ENCODE measurements around the gene YJU2. TPM values are rescaled to one million over a fixed set of nuclear protein-coding genes. Genes with fewer than 3 reads are reported as not detected.

YJU2 gene
- polyA plus RNA-seq, 1 of the 3 experiments (the other 2 are of a cell fraction) = 29.0 TPM

GRCh38 chr19:4301590-4302242 is 54.8 kb downstream of the YJU2 start:
- ChIA-PET CTCF (interaction anchor here (0.7 to 1.8 kb wide), 3 partner anchors 44 to 68 kb away, joined by 3 to 4 read pairs (median 3); no protein-coding TSS in a partner anchor), POLR2A (interaction anchor here (0.8 kb wide), 1 partner anchor 10 kb away, joined by 3 read pairs; no protein-coding TSS in a partner anchor)
- H2AFZ ChIP-seq (ENCODE audit: low read depth) = no peak overlapping the region
- no peaks in the 10 kb centered on the region for H3K9me2 ChIP-seq
- peak overlapping the region in 1 of 2 experiments; percentile 72; a peak in 2 of 4 replicates for H3K27ac ChIP-seq (ENCODE audit: low read depth in 2 of 2, low read length in 1 of 2)
- H4K20me1 ChIP-seq (ENCODE audit: insufficient read depth) = no peaks in the 10 kb centered on the region
- no peaks in the 10 kb centered on the region for H3K36me3 ChIP-seq (replicated peaks in 1 of 2; ENCODE audit: control insufficient read depth in 1 of 2, insufficient read depth in 2 of 2, low read length in 1 of 2)
- DNase-seq = no peak
- H3F3A ChIP-seq (replicated peaks; ENCODE audit: insufficient read depth) = no peaks in the 10 kb centered on the region
- H3K9ac ChIP-seq = no peak overlapping the region
- no peaks in the 10 kb centered on the region for H3K79me2 ChIP-seq (ENCODE audit: insufficient read depth)
- H3K9me3 ChIP-seq = no peaks in the 10 kb centered on the region
- WGBS (ENCODE audit: low lambda C conversion rate) = 67% methylated on average over 13 of the region's 13 CpGs
- no peak for TF ChIP-seq EP300 (IDR thresholded peaks at IDR 0.05; ENCODE audit: borderline replicate concordance in 1 of 2, low read depth in 1 of 2, low read length in 1 of 2)
- no peak for TF ChIP-seq RXRA (IDR thresholded peaks at IDR 0.05; ENCODE audit: borderline replicate concordance, low read depth)
- TF ChIP-seq MEF2A (IDR thresholded peaks at IDR 0.05; ENCODE audit: borderline replicate concordance, low read depth) = no peak
- no peak; the same call in 1 of the 2 replicates for TF ChIP-seq RCOR1 (IDR thresholded peaks at IDR 0.05; ENCODE audit: low read length)
- no peak for TF ChIP-seq USF2 (IDR thresholded peaks at IDR 0.05; ENCODE audit: borderline replicate concordance, low read depth, low read length)
- TF ChIP-seq FOSL2 (IDR thresholded peaks at IDR 0.05; ENCODE audit: borderline replicate concordance, low read depth) = no peak
- no peak for TF ChIP-seq GABPA (IDR thresholded peaks at IDR 0.05; ENCODE audit: low read depth)
- no peak for TF ChIP-seq RFX5 (IDR thresholded peaks at IDR 0.05; ENCODE audit: low read length)
- no peak for TF ChIP-seq IRF3 (IDR thresholded peaks at IDR 0.05; ENCODE audit: low read depth, low read length)
- no peak for TF ChIP-seq TAF1 (IDR thresholded peaks at IDR 0.05; ENCODE audit: borderline replicate concordance, low read depth, low read length)
- no peak for TF ChIP-seq FOXM1 (IDR thresholded peaks at IDR 0.05; ENCODE audit: low read depth)
- TF ChIP-seq REST (IDR thresholded peaks at IDR 0.05; ENCODE audit: low read depth, low read length) = no peak
- TF ChIP-seq YY1 (IDR thresholded peaks at IDR 0.05; ENCODE audit: low read depth) = no peak
- no peak for TF ChIP-seq TEAD4 (IDR thresholded peaks at IDR 0.05; ENCODE audit: borderline replicate concordance, insufficient read depth)
- no peak for TF ChIP-seq NRF1 (IDR thresholded peaks at IDR 0.05; ENCODE audit: low read depth, low read length)
- TF ChIP-seq MXI1 (IDR thresholded peaks at IDR 0.05; ENCODE audit: low read depth, low read length) = no peak
- no peak for TF ChIP-seq JUND (IDR thresholded peaks at IDR 0.05)
- no peaks in the 10 kb centered on the region for H3K27me3 ChIP-seq (ENCODE audit: insufficient read depth)
- H3K4me1 ChIP-seq (ENCODE audit: control insufficient read depth in 1 of 2, insufficient read depth in 2 of 2, low read depth in 1 of 2, low read length in 1 of 2) = peaks cover 0 to 18% of the 10 kb centered on the region in 2 experiments; a peak in 1 of 4 replicates
- H3K4me3 ChIP-seq (ENCODE audit: low read depth in 2 of 2, low read length in 1 of 2) = no peak overlapping the region
- H3K4me2 ChIP-seq = no peak overlapping the region

Measured in SK-N-SH (cell line).